GM12892 (cell line): ENCODE measurements around the gene INSIG1.

Experiments
- POLR2A ChIP-seq: IDR thresholded peaks from 2 replicates; pipeline ENCODE4 v1.6.1; 2011; ENCODE audit warnings: low read depth, low read length, control low read depth
- POLR2AphosphoS5 ChIP-seq: IDR thresholded peaks from 2 replicates; pipeline ENCODE4 v1.6.1; 2011; ENCODE audit warnings: low read depth, low read length, control low read depth
- TAF1 ChIP-seq: IDR thresholded peaks from 2 replicates; pipeline ENCODE4 v1.6.1; 2011; ENCODE audit warnings: low read depth, mild to moderate bottlenecking, control low read depth, low read length, borderline replicate concordance

DNA sequence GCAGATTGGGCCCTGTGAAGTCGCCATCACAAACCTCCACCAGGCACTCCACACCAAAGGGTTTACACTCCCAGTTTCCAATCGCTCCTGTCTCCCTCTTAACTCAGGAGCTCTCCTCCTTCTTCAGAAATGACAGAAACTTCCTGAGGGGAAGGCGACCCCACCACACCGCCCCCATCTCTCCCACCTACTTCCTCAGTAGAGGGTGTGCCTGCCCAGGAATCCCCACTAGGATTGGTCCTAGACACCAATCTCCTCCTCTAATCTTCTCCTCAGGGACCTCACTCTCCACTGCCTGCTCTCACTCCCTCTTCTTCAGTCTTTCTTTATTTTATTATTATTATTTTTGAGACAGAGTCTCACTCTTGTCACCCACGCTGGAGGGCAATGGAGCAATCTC lies 5.9 kb upstream of the INSIG1 start:
- TF ChIP-seq POLR2AphosphoS5 (no peak), POLR2A (no peak), TAF1 (no peak)
